ENCODE results near the gene USPL1. TPM values are rescaled to one million over a fixed set of nuclear protein-coding genes. Genes with fewer than 3 reads are reported as not detected.
"Not testable (repeated sequence)": the region's sequence is repeated elsewhere in the genome, so short reads cannot be mapped to it uniquely, and the experiment has no call there.

The USPL1 gene
- polyA plus RNA-seq, 2 of the 4 experiments (the other 2 are of a cell fraction): 7.6 to 22.7 TPM

DNA sequence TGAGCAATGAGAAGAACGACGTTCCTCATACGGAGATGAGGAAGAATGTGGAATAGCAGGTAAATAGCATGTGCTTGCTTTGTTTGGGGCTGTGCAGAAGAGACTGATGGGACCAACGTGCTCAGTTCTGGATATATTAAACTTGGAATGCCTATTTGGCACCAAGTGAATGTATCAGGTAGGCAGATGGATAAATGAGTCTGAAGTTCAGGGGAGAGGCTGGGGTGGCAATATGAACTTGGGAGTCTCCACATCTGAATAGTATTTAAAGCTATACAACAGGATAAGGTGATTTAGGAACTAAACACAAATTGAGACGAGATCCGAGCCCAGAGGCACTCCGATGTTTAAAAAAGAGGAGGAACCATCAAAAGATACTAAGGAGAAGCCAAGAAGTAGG lies 12.7 kb upstream of the USPL1 start:
- TF ChIP-seq RCOR1 (IDR thresholded peaks at IDR 0.05; ENCODE audit: low read depth, low read length) (no peak), HOXB13 (CRISPR knock-in tag; IDR thresholded peaks at IDR 0.05; ENCODE audit: low read depth) (no peak), CHD4 (IDR thresholded peaks at IDR 0.05; ENCODE audit: borderline replicate concordance) (no peak)
- H3K4me1 ChIP-seq: no peaks in the 10 kb centered on the region
- no peaks in the 10 kb centered on the region for H3K9me3 ChIP-seq
- ChIA-PET CTCF (no interaction called here), POLR2A (no interaction called here)
- H3K4me3 ChIP-seq: no peak overlapping the region
- FAIRE-seq (no peak), DNase-seq (ENCODE audit: low read depth in 1 of 2, low spot score in 1 of 2) (no peak), ATAC-seq (no peak)
- H3K4me2 ChIP-seq: no peak overlapping the region
- WGBS (ENCODE audit: missing lambda C conversion rate): 81% methylated on average over 7 of the region's 7 CpGs
- no peak overlapping the region for H3K27ac ChIP-seq

DNA sequence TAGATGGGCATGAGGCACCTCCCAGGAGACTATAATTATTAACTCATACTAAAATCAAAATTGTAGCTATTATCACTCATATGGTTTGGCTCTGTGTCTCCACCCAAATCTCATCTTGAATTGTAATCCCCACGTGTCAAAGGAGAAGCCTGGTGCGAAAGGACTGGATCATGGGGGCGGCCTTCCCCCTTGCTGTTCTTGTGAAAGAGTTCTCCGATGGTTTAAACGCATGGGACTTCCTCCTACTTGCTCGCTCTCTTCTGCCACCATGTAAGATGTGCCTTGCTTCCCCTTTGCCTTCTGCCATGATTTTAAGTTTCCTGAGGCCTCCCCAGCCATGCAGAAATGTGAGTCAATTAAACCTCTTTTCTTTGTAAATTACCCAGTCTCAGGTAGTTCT lies 10.5 kb upstream of the USPL1 start:
- ATAC-seq; FAIRE-seq; DNase-seq (ENCODE audit: low read depth in 1 of 2, low spot score in 1 of 2); H3K4me1 ChIP-seq; H3K27ac ChIP-seq; POLR2A ChIA-PET; H3K4me2 ChIP-seq; H3K4me3 ChIP-seq; H3K9me3 ChIP-seq: not testable (repeated sequence)
- CTCF ChIA-PET: interaction anchor here (1.1 kb wide), 1 partner anchor 9 kb away, joined by 3 read pairs; no protein-coding TSS in a partner anchor
- WGBS (ENCODE audit: missing lambda C conversion rate): 90% methylated on average over 6 of the region's 6 CpGs

DNA sequence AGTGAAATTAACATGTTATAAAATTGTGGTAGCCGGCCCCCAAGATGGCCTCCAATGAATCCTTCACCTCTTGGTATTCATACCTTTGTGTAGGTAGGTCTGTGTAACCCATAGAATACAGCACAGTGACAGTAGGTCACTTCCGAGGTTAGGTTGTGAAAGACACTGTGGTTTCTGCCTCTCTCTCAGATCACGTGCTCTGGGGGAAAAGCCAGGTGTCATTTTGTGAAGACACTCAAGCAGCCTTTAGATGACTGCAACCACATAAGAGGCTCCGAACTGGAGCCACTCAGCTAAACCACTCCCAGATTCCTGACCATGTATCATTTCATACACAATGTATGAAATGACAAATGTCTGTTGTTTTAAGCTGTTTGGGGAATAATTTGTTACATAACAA lies 9.8 kb upstream of the USPL1 start:
- FAIRE-seq: no peak
- no peak for TF ChIP-seq SMC3 (IDR thresholded peaks at IDR 0.05)
- no peak for TF ChIP-seq EP300 (IDR thresholded peaks at IDR 0.05)
- TF ChIP-seq, protein P1, sequence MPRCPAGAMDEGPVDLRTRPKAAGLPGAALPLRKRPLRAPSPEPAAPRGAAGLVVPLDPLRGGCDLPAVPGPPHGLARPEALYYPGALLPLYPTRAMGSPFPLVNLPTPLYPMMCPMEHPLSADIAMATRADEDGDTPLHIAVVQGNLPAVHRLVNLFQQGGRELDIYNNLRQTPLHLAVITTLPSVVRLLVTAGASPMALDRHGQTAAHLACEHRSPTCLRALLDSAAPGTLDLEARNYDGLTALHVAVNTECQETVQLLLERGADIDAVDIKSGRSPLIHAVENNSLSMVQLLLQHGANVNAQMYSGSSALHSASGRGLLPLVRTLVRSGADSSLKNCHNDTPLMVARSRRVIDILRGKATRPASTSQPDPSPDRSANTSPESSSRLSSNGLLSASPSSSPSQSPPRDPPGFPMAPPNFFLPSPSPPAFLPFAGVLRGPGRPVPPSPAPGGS (IDR thresholded peaks at IDR 0.05): no peak
- TF ChIP-seq, protein P2, sequence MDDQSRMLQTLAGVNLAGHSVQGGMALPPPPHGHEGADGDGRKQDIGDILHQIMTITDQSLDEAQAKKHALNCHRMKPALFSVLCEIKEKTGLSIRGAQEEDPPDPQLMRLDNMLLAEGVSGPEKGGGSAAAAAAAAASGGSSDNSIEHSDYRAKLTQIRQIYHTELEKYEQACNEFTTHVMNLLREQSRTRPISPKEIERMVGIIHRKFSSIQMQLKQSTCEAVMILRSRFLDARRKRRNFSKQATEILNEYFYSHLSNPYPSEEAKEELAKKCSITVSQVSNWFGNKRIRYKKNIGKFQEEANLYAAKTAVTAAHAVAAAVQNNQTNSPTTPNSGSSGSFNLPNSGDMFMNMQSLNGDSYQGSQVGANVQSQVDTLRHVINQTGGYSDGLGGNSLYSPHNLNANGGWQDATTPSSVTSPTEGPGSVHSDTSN (IDR thresholded peaks at IDR 0.05): no peak
- TF ChIP-seq, protein P3, sequence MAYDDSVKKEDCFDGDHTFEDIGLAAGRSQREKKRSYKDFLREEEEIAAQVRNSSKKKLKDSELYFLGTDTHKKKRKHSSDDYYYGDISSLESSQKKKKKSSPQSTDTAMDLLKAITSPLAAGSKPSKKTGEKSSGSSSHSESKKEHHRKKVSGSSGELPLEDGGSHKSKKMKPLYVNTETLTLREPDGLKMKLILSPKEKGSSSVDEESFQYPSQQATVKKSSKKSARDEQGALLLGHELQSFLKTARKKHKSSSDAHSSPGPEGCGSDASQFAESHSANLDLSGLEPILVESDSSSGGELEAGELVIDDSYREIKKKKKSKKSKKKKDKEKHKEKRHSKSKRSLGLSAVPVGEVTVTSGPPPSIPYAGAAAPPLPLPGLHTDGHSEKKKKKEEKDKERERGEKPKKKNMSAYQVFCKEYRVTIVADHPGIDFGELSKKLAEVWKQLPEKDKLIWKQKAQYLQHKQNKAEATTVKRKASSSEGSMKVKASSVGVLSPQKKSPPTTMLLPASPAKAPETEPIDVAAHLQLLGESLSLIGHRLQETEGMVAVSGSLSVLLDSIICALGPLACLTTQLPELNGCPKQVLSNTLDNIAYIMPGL (CRISPR knock-in tag; IDR thresholded peaks at IDR 0.05; ENCODE audit: borderline replicate concordance): no peak
- TF ChIP-seq, protein P4, sequence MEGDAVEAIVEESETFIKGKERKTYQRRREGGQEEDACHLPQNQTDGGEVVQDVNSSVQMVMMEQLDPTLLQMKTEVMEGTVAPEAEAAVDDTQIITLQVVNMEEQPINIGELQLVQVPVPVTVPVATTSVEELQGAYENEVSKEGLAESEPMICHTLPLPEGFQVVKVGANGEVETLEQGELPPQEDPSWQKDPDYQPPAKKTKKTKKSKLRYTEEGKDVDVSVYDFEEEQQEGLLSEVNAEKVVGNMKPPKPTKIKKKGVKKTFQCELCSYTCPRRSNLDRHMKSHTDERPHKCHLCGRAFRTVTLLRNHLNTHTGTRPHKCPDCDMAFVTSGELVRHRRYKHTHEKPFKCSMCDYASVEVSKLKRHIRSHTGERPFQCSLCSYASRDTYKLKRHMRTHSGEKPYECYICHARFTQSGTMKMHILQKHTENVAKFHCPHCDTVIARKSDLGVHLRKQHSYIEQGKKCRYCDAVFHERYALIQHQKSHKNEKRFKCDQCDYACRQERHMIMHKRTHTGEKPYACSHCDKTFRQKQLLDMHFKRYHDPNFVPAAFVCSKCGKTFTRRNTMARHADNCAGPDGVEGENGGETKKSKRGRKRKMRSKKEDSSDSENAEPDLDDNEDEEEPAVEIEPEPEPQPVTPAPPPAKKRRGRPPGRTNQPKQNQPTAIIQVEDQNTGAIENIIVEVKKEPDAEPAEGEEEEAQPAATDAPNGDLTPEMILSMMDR (IDR thresholded peaks at IDR 0.05): no peak
- Histone ChIP-seq H3K27ac (no peak overlapping the region), H3K4me3 (no peak overlapping the region), H3K4me1 (no peaks in the 10 kb centered on the region), H3K9me3 (no peaks in the 10 kb centered on the region), H3K4me2 (no peak overlapping the region)
- ATAC-seq: no peak
- ChIA-PET POLR2A (no interaction called here), CTCF (no interaction called here)
- 96% methylated on average over 4 of the region's 4 CpGs for WGBS (ENCODE audit: missing lambda C conversion rate)
- DNase-seq (ENCODE audit: low read depth in 1 of 2, low spot score in 1 of 2): no peak

DNA sequence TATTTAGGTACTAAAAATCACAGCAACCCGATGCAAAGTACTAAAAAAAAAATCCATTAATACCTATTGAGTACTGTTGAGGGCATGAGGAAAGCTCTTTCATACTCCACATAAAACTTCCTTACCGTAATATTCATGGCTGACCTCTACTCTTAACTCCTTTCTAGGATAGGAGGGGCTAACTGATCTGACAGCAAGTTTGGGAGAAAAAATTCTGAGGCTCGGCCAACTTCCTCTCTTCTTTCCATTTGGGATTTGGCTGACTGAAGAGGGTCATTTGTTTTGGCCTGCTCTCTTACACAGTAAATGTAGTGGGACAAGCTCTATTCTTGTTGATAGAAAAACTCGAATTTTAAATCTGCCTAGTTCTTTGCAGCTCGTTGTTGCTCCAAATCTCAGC lies 9.4 kb upstream of the USPL1 start:
- ChIA-PET POLR2A (interaction anchor here (0.8 kb wide), 1 partner anchor 9 kb away, joined by 3 read pairs; the partner anchor contains the start of gene USPL1), CTCF (no interaction called here)
- 80% methylated on average over 5 of the region's 5 CpGs for WGBS (ENCODE audit: missing lambda C conversion rate)
- no peaks in the 10 kb centered on the region for H3K9me3 ChIP-seq
- no peak overlapping the region for H3K27ac ChIP-seq
- no peak overlapping the region for H3K4me2 ChIP-seq
- no peak overlapping the region for H3K4me3 ChIP-seq
- no peak for ATAC-seq
- FAIRE-seq: no peak
- no peak for TF ChIP-seq POLR2AphosphoS2 (conservative IDR thresholded peaks at IDR 0.05; ENCODE audit: low read length)
- TF ChIP-seq, protein P5, sequence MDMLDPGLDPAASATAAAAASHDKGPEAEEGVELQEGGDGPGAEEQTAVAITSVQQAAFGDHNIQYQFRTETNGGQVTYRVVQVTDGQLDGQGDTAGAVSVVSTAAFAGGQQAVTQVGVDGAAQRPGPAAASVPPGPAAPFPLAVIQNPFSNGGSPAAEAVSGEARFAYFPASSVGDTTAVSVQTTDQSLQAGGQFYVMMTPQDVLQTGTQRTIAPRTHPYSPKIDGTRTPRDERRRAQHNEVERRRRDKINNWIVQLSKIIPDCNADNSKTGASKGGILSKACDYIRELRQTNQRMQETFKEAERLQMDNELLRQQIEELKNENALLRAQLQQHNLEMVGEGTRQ (IDR thresholded peaks at IDR 0.05): no peak
- TF ChIP-seq CHD2 (IDR thresholded peaks at IDR 0.05; ENCODE audit: low read length, partially characterized antibody): no peak
- TF ChIP-seq, protein P2 (IDR thresholded peaks at IDR 0.05): no peak
- TF ChIP-seq RNF2 (IDR thresholded peaks at IDR 0.05; ENCODE audit: borderline replicate concordance, low read depth): no peak
- no peaks in the 10 kb centered on the region for H3K4me1 ChIP-seq
- no peak for DNase-seq (ENCODE audit: low read depth in 1 of 2, low spot score in 1 of 2)

Data from A549 (cell line).